HL-60 (cell line): ENCODE measurements around the gene CCDC174.

ENCODE experiments used
- DNase-seq, 2 experiments: peaks; one replicate each; pipeline ENCODE4 v3.0.0-alpha.2; 2010 to 2020; ENCODE audit warnings: low read depth in 1 of 2, low spot score in 1 of 2
- H3K27ac ChIP-seq: fragments of 250-450 bp; sonication (Bioruptor Pico); replicated peaks from 2 replicates; pipeline ENCODE4 v1.5.1; 2020; ENCODE audit warnings: mild to moderate bottlenecking, moderate library complexity
- H3K27me3 ChIP-seq: fragments of 250-450 bp; sonication (Bioruptor Pico); 2 replicates; pipeline ENCODE4 v1.5.1; 2021; ENCODE audit warnings: mild to moderate bottlenecking, moderate library complexity; ENCODE audit not compliant: insufficient read depth, poor library complexity, severe bottlenecking
- H3K4me3 ChIP-seq: replicated peaks from 2 replicates; pipeline ENCODE4 v1.5.1; 2011; ENCODE audit warnings: mild to moderate bottlenecking, control low read depth, low read length; ENCODE audit not compliant: insufficient read depth
- GABPA ChIP-seq: IDR thresholded peaks from 2 replicates; pipeline ENCODE4 v1.6.1; 2012; ENCODE audit warnings: low read depth
- POLR2AphosphoS5 ChIP-seq: IDR thresholded peaks from 2 replicates; pipeline ENCODE4 v1.6.1; 2012; ENCODE audit warnings: low read depth
- SPI1 ChIP-seq: IDR thresholded peaks from 2 replicates; pipeline ENCODE4 v1.6.1; 2012; ENCODE audit warnings: low read depth, mild to moderate bottlenecking, borderline replicate concordance
- TF ChIP-seq, protein P1 (sequence below): IDR thresholded peaks from one replicate; pipeline ENCODE4 v1.5.1; 2011; ENCODE audit warnings: low read length, control low read depth, inconsistent platforms; ENCODE audit not compliant: insufficient read depth
- TF ChIP-seq, protein P2 (sequence below): IDR thresholded peaks from 2 replicates; pipeline ENCODE4 v1.6.1; 2012; ENCODE audit warnings: low read depth; ENCODE audit not compliant: insufficient replicate concordance

The CCDC174 gene

DNA sequence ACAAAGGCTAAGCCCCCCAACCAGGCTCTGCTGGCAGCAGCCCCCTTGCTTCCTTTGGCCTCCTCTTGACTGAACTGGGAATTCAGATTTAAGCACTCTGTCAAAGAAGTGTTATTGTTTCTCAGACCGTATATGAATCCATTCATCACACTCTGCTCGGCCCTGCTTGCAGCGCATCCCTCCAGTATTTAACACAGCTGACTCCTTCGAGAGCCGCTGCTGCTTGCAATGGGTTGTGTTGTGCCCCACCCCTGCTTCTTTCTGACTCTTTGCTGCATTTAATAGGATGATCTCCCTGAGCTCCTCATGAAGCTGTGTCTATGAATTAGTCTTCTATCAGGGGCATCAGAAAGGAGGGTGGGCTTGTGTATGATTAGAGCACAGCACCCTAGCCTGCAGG, 54.5 kb downstream of the CCDC174 start:
- no peak overlapping the region for H3K27ac ChIP-seq
- TF ChIP-seq SPI1, result no peak
- TF ChIP-seq, protein P1, sequence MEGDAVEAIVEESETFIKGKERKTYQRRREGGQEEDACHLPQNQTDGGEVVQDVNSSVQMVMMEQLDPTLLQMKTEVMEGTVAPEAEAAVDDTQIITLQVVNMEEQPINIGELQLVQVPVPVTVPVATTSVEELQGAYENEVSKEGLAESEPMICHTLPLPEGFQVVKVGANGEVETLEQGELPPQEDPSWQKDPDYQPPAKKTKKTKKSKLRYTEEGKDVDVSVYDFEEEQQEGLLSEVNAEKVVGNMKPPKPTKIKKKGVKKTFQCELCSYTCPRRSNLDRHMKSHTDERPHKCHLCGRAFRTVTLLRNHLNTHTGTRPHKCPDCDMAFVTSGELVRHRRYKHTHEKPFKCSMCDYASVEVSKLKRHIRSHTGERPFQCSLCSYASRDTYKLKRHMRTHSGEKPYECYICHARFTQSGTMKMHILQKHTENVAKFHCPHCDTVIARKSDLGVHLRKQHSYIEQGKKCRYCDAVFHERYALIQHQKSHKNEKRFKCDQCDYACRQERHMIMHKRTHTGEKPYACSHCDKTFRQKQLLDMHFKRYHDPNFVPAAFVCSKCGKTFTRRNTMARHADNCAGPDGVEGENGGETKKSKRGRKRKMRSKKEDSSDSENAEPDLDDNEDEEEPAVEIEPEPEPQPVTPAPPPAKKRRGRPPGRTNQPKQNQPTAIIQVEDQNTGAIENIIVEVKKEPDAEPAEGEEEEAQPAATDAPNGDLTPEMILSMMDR, result no peak
- no peak for TF ChIP-seq POLR2AphosphoS5
- TF ChIP-seq, protein P2, sequence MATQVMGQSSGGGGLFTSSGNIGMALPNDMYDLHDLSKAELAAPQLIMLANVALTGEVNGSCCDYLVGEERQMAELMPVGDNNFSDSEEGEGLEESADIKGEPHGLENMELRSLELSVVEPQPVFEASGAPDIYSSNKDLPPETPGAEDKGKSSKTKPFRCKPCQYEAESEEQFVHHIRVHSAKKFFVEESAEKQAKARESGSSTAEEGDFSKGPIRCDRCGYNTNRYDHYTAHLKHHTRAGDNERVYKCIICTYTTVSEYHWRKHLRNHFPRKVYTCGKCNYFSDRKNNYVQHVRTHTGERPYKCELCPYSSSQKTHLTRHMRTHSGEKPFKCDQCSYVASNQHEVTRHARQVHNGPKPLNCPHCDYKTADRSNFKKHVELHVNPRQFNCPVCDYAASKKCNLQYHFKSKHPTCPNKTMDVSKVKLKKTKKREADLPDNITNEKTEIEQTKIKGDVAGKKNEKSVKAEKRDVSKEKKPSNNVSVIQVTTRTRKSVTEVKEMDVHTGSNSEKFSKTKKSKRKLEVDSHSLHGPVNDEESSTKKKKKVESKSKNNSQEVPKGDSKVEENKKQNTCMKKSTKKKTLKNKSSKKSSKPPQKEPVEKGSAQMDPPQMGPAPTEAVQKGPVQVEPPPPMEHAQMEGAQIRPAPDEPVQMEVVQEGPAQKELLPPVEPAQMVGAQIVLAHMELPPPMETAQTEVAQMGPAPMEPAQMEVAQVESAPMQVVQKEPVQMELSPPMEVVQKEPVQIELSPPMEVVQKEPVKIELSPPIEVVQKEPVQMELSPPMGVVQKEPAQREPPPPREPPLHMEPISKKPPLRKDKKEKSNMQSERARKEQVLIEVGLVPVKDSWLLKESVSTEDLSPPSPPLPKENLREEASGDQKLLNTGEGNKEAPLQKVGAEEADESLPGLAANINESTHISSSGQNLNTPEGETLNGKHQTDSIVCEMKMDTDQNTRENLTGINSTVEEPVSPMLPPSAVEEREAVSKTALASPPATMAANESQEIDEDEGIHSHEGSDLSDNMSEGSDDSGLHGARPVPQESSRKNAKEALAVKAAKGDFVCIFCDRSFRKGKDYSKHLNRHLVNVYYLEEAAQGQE, result no peak
- TF ChIP-seq GABPA, result no peak
- H3K4me3 ChIP-seq, result no peak overlapping the region
- no peak for DNase-seq
- peaks cover 2% of the 10 kb centered on the region for H3K27me3 ChIP-seq

DNA sequence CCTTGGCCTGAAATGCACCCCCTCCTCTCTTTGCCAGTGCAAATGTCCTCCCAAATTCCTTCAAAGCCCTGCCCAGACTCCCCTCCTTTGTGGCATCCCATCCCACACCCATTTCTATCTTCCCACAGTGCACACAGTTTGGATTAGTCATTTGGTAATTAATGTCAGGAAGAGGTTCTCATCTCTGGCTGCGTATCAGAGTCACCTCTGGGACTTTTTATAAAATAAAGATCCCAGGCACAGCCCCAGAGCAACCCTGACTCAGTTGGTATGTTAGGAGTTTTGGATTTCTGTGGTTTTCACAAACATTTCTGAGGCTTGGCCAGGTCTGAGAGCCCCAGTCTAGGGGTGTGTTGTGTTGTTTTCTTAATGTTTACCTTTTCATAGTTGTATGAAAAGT, 65.0 kb downstream of the CCDC174 start:
- H3K27ac ChIP-seq, result no peak overlapping the region
- no peaks in the 10 kb centered on the region for H3K27me3 ChIP-seq
- no peak overlapping the region for H3K4me3 ChIP-seq
- no peak for DNase-seq
- TF ChIP-seq SPI1, result no peak
- TF ChIP-seq, protein P1, result no peak

DNA sequence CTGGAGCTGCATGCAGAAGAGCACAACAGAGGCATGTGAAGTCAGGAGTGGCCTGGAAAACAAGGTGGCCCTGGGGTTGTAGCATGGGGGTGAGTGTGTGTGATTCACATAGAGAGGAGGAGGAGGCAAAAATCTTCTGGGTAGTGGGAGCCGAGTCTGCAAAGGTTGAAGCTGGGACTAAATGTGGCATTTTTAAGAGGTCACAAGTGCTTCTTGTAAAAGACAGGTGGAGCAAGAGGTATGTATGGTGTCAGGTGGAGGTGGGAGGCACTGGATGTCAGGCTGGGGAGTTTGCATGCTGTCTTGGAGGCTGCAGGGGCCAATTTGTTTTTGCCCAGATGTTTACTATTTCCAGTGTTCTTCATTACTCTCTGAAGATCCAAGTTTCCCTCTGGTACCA, 65.7 kb downstream of the CCDC174 start:
- Histone ChIP-seq H3K4me3 (no peak overlapping the region), H3K27ac (no peak overlapping the region), H3K27me3 (no peaks in the 10 kb centered on the region)
- TF ChIP-seq SPI1 (no peak), POLR2AphosphoS5 (no peak), GABPA (no peak)
- TF ChIP-seq, protein P2, result no peak
- TF ChIP-seq, protein P1, result no peak
- no peak for DNase-seq

DNA sequence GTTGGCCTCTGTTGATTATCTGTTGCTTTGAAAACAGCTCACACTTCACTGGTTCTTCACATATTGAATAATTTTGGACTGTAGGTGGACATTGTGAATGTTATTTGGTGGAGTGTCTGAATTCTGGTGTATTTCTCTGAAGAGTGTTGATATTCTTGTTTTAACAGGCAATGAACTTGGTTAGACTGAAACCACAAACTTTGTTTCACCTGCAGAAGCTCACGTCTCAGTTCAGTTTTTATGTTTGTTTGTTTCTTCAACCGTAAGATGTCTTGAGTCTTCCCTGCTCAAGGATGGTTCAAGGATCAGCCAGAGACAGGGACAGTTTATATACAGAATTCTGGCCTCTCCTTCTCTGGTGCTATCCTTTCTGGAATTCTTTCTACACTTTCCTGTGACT, 67.0 kb downstream of the CCDC174 start:
- TF ChIP-seq, protein P1, result no peak
- TF ChIP-seq POLR2AphosphoS5 (no peak), SPI1 (no peak), GABPA (no peak)
- TF ChIP-seq, protein P2, result no peak
- H3K27ac ChIP-seq, result no peak overlapping the region
- H3K27me3 ChIP-seq, result no peaks in the 10 kb centered on the region
- DNase-seq, result no peak
- no peak overlapping the region for H3K4me3 ChIP-seq
